NCI-H1930 (cell line): ENCODE results near the gene CKMT2.

Source experiments
- DNase-seq, 2 experiments: peaks; one replicate each; lab custom pipeline; 2025; lab: John Stamatoyannopoulos, UW

CKMT2 gene

DNA sequence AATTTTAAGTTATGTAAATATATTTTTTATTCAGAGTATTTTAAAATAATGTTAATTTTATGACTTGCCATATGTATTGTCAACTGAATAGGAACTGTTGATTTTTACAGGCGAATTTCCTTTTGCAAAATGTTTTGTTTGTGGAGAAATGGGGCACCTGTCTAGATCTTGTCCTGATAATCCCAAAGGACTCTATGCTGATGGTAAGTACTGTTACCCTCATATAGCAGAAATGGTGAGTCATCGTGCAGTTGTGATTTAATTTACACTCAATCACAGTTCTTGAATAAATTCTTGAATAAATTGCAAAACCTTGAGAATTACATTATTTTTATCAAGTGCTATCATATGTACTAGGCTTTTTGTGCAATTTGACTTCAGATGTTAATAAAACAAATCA lies 75.7 kb downstream of the CKMT2 start:
- no peak for DNase-seq

GRCh38 chr5:81310402-81311063 lies 77.4 kb downstream of the CKMT2 start:
- DNase-seq: no peak

- no peak for DNase-seq
These were observed 80.2 kb downstream of the CKMT2 start for GRCh38 chr5:81313278-81313677.

GRCh38 chr5:81313686-81314085 lies 80.6 kb downstream of the CKMT2 start:
- DNase-seq: no peak

- DNase-seq: no peak
These were observed 81.5 kb downstream of the CKMT2 start for GRCh38 chr5:81314581-81314980.

DNA sequence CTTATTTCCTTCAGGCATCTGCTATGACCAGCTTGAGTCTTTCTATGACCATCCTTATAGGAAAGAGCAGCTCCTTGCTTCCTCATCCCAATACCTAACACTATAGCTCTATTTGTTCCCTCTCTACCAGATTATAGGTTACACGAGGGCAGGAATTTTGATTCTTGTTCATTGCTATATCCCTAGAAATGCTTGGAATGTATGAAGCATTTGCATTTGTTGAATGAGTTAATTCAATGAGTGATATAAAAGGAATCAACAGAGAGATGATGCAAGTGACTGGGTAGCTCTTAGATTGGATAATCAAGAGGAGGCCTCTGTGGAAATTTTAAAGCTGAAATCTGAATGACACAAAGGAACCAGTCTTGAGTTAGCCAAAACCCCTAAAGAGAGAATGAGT lies 82.2 kb downstream of the CKMT2 start:
- no peak for DNase-seq

- DNase-seq: no peak
These were observed 82.7 kb downstream of the CKMT2 start for GRCh38 chr5:81315830-81316229.
